SK-N-SH treated with all-trans-retinoic acid at 6 μM for 48 hours (cell line): ENCODE results near the gene ADAP1.

ENCODE experiments used
- ARNTL ChIP-seq: fragments of 450-650 bp; formaldehyde crosslinking; IDR thresholded peaks from 2 replicates; pipeline ENCODE4 v1.5.0; 2020; ENCODE audit warnings: low read depth, mild to moderate bottlenecking, moderate library complexity, borderline replicate concordance
- GLIS3 ChIP-seq: fragments of 250-450 bp; sonication (Bioruptor Pico); IDR thresholded peaks from 2 replicates; pipeline ENCODE4 v1.5.0; 2020; ENCODE audit warnings: mild to moderate bottlenecking, moderate library complexity
- RARB ChIP-seq: fragments of 250-450 bp; sonication (Bioruptor Pico); IDR thresholded peaks from 2 replicates; pipeline ENCODE4 v1.8.0; 2021; ENCODE audit warnings: mild to moderate bottlenecking, moderate library complexity
- TCF4 ChIP-seq: fragments of 250-450 bp; sonication (Bioruptor Pico); IDR thresholded peaks from 2 replicates; pipeline ENCODE4 v1.8.0; 2021; ENCODE audit warnings: mild to moderate bottlenecking, moderate library complexity, borderline replicate concordance
- TSHZ2 ChIP-seq: fragments of 250-450 bp; sonication (Bioruptor Pico); IDR thresholded peaks from 2 replicates; pipeline ENCODE4 v1.5.0; 2020; ENCODE audit warnings: mild to moderate bottlenecking, moderate library complexity
- ZFP3 ChIP-seq: fragments of 250-450 bp; sonication (Bioruptor Pico); IDR thresholded peaks from 2 replicates; pipeline ENCODE4 v1.5.0; 2020; ENCODE audit warnings: mild to moderate bottlenecking, moderate library complexity
- TF ChIP-seq, protein P1 (sequence below): fragments of 250-450 bp; sonication (Bioruptor Pico); IDR thresholded peaks from 2 replicates; pipeline ENCODE4 v1.8.0; 2020; ENCODE audit warnings: mild to moderate bottlenecking, moderate library complexity, borderline replicate concordance

DNA sequence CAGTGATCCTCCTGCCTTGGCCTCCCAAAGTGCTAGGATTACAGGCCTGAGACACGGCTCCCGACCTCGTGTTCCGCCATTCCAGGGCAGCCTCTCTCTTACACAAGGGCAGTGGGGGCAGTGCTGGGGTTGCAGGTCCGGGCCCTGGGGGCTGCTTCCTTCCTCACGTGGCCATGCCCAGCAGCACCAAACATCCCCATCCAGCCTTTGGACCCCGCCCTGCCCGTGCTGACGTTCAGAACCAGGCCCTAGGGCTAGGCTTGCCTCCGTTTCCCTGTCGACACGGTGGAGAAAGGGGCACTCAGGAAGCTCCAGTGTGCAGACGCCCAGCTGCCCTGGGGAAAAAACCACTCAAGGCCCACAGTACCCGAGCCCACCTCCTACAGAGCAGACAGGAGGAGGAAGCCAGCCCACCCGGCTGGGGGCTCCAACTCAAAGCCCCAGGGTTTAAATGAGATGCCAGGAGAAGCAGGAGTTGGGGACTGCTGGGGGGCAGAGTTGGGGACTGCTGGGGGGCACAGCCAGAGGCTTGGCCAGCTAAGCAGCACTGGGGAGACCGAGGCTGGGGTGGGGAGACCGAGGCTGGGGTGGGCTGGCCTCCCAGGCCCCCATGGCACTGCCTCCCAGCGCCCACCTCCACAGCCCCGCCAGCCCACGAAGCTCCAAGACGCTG, 35.9 kb downstream of the ADAP1 start:
- TF ChIP-seq GLIS3 (CRISPR knock-in tag), result no peak
- TF ChIP-seq, protein P1, sequence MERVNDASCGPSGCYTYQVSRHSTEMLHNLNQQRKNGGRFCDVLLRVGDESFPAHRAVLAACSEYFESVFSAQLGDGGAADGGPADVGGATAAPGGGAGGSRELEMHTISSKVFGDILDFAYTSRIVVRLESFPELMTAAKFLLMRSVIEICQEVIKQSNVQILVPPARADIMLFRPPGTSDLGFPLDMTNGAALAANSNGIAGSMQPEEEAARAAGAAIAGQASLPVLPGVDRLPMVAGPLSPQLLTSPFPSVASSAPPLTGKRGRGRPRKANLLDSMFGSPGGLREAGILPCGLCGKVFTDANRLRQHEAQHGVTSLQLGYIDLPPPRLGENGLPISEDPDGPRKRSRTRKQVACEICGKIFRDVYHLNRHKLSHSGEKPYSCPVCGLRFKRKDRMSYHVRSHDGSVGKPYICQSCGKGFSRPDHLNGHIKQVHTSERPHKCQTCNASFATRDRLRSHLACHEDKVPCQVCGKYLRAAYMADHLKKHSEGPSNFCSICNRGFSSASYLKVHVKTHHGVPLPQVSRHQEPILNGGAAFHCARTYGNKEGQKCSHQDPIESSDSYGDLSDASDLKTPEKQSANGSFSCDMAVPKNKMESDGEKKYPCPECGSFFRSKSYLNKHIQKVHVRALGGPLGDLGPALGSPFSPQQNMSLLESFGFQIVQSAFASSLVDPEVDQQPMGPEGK (CRISPR knock-in tag), result no peak
- TF ChIP-seq RARB, result no peak
- no peak for TF ChIP-seq ARNTL (CRISPR knock-in tag)
- TF ChIP-seq ZFP3 (CRISPR knock-in tag), result no peak
- no peak for TF ChIP-seq TCF4 (CRISPR knock-in tag)
- no peak for TF ChIP-seq TSHZ2
